SK-MEL-5 (cell line): Measurements from ENCODE around the gene MGA. TPM values are rescaled to one million over a fixed set of nuclear protein-coding genes. Genes with fewer than 3 reads are reported as not detected.

Experiments used
- DNase-seq: peaks from one replicate; pipeline ENCODE4 v3.0.0-alpha.2; 2016; ENCODE audit warnings: low read depth, low spot score
- in situ Hi-C: cut with HindIII; loops from 2 replicates; pipeline ENCODE4 v1.10.0; 2016; ENCODE audit warnings: low sequenced_read_pairs, high pct_unique_total_duplicates, low pct_unique_long_range_greater_than_20kb
- total RNA-seq: library from RNA; depleted of rRNA; stranded (reverse); fragments of >200 nt; shearing (Covaris generic); gene quantifications from 2 replicates; pipeline ENCODE4 v1.2.3, GENCODE V29; 2014

The MGA gene
- total RNA-seq, 1 experiment from 2014 or later, result 28.8 TPM

- peak; percentile 88 for DNase-seq
- in situ Hi-C loops, result no loop called here
Measured at GRCh38 chr15:41772720-41773331, 112.6 kb downstream of the MGA start.

GRCh38 chr15:41773332-41773728, 113.1 kb downstream of the MGA start:
- in situ Hi-C loops, result no loop called here
- no peak for DNase-seq

- in situ Hi-C loops, result no loop called here
Measured at GRCh38 chr15:41773729-41774061, 113.5 kb downstream of the MGA start.

GRCh38 chr15:41774062-41774881, 114.1 kb downstream of the MGA start, which contains the start of gene MAPKBP1:
Gene MAPKBP1 (plus strand): TSS chr15:41774484. CDS start chr15:41775276, 792 bp downstream.
- DNase-seq, result peak; percentile 97
- in situ Hi-C loops, result no loop called here

More at GRCh38 chr15:41773729-41774061, 113.5 kb downstream of the MGA start:
- DNase-seq, result no peak

GRCh38 chr15:41774882-41775417, 114.7 kb downstream of the MGA start:
- in situ Hi-C loops, result no loop called here
- no peak for DNase-seq

GRCh38 chr15:41775651-41776050, 115.4 kb downstream of the MGA start:
- in situ Hi-C loops, result no loop called here
- DNase-seq, result no peak

GRCh38 chr15:41777421-41777973, 117.3 kb downstream of the MGA start:
- no peak for DNase-seq
- in situ Hi-C loops, result no loop called here

GRCh38 chr15:41778521-41778920, 118.3 kb downstream of the MGA start:
- DNase-seq, result no peak
- in situ Hi-C loops, result no loop called here

GRCh38 chr15:41779662-41780157, 119.5 kb downstream of the MGA start:
- no peak for DNase-seq

GRCh38 chr15:41780266-41780665, 120.1 kb downstream of the MGA start:
- in situ Hi-C loops, result no loop called here
- peak; percentile 87 for DNase-seq

More at GRCh38 chr15:41779662-41780157, 119.5 kb downstream of the MGA start:
- in situ Hi-C loops, result no loop called here

GRCh38 chr15:41780727-41781126, 120.5 kb downstream of the MGA start:
- in situ Hi-C loops, result no loop called here
- DNase-seq, result peak; percentile 60

GRCh38 chr15:41782371-41783282, 122.4 kb downstream of the MGA start:
- DNase-seq, result no peak
- in situ Hi-C loops, result no loop called here

- no peak for DNase-seq
- in situ Hi-C loops, result no loop called here
Measured at GRCh38 chr15:41783296-41783695, 123.1 kb downstream of the MGA start.

GRCh38 chr15:41788262-41788661, 128.1 kb downstream of the MGA start:
- in situ Hi-C loops, result no loop called here
- no peak for DNase-seq

- in situ Hi-C loops, result no loop called here
- DNase-seq, result peak; percentile 77
Measured at GRCh38 chr15:41789236-41789635, 129.0 kb downstream of the MGA start.

- in situ Hi-C loops, result no loop called here
Measured at GRCh38 chr15:41789662-41790061, 129.5 kb downstream of the MGA start.

GRCh38 chr15:41790169-41790568, 130.0 kb downstream of the MGA start:
- DNase-seq, result no peak
- in situ Hi-C loops, result no loop called here

More at GRCh38 chr15:41789662-41790061, 129.5 kb downstream of the MGA start:
- DNase-seq, result peak; percentile 41
